ENCODE results near the gene IGFBP5. TPM values are rescaled to one million over a fixed set of nuclear protein-coding genes. Genes with fewer than 3 reads are reported as not detected.

Gene IGFBP5
- total and polyA plus RNA-seq, 2 donors: 6.6 to 134 TPM

DNA sequence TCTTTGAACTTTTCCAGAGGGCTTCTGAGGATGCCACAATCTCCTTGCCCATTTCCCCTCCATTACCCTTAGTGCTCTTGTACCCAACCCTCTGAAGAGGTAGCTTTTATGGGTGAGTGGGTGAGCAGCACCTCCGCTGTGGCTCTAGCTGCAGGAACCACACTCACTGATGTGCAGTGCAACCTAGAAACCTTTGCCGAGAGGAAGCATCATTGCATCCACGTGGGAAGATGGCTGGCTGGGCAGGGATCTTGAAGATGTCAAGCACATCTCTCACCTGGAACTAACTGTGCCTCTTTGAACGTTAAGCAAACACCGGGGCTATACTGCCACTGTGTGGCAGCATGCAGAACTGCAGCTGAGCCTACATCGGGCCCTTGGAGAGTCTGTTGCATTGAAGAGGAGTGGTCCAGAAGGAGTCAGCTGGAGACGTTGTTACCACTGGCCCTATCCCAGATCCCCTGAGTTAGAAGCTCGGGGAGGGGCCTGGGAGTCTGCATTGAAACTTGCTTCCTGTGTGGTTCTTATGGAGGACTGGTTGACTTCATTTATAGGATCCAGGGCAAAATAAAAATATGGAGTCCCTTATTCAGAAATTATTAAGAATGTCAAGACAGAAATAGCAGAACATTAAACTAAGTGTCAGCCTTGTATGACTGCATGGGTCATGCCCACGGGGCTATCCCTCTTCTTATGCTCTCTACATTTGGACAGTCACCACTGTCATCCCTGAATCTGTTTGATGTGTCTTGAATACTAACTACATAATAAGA is 28.7 kb downstream of the IGFBP5 start:
- Histone ChIP-seq H3K27me3 (ENCODE audit: control insufficient read depth in 2 of 2, insufficient read depth in 1 of 2, low read length in 1 of 2) (peaks cover 0 to 13% of the 10 kb centered on the region in 2 donors), H3K36me3 (ENCODE audit: control insufficient read depth in 2 of 2, insufficient read depth in 2 of 2, low read length in 1 of 2) (peaks cover 4 to 16% of the 10 kb centered on the region in 2 donors), H3K27ac (ENCODE audit: low read depth in 1 of 2, low read length in 1 of 2) (no peak overlapping the region), H3K4me1 (ENCODE audit: control insufficient read depth in 2 of 2, insufficient read depth in 2 of 2, low read length in 2 of 2) (peaks cover 0 to 16% of the 10 kb centered on the region in 2 donors), H3K4me3 (ENCODE audit: low read length in 2 of 2) (no peak overlapping the region), H3K9me3 (ENCODE audit: control insufficient read depth in 2 of 2, insufficient read depth in 1 of 2, low read length in 1 of 2) (no peaks in the 10 kb centered on the region)
- WGBS: 19% methylated on average over 9 of the region's 9 CpGs
- DNase-seq (ENCODE audit: low read depth in 6 of 9, low spot score in 9 of 9): peak; percentile 49 to 89 (median 77)

- Histone ChIP-seq H3K27ac (ENCODE audit: low read depth in 1 of 2, low read length in 1 of 2) (no peak overlapping the region), H3K4me1 (ENCODE audit: control insufficient read depth in 2 of 2, insufficient read depth in 2 of 2, low read length in 2 of 2) (peaks cover 0 to 16% of the 10 kb centered on the region in 2 donors), H3K27me3 (ENCODE audit: control insufficient read depth in 2 of 2, insufficient read depth in 1 of 2, low read length in 1 of 2) (peaks cover 0 to 8% of the 10 kb centered on the region in 2 donors), H3K36me3 (ENCODE audit: control insufficient read depth in 2 of 2, insufficient read depth in 2 of 2, low read length in 1 of 2) (peaks cover 5 to 21% of the 10 kb centered on the region in 2 donors), H3K9me3 (ENCODE audit: control insufficient read depth in 2 of 2, insufficient read depth in 1 of 2, low read length in 1 of 2) (no peaks in the 10 kb centered on the region), H3K4me3 (ENCODE audit: low read length in 2 of 2) (no peak overlapping the region)
- 79% methylated on average over 12 of the region's 12 CpGs for WGBS
- DNase-seq (ENCODE audit: low read depth in 6 of 9, low spot score in 9 of 9): no peak
Measured at GRCh38 chr2:216665717-216666116, 29.6 kb downstream of the IGFBP5 start.

- Histone ChIP-seq H3K36me3 (ENCODE audit: control insufficient read depth in 2 of 2, insufficient read depth in 2 of 2, low read length in 1 of 2) (peaks cover 5 to 23% of the 10 kb centered on the region in 2 donors), H3K9me3 (ENCODE audit: control insufficient read depth in 2 of 2, insufficient read depth in 1 of 2, low read length in 1 of 2) (no peaks in the 10 kb centered on the region), H3K27me3 (ENCODE audit: control insufficient read depth in 2 of 2, insufficient read depth in 1 of 2, low read length in 1 of 2) (peaks cover 0 to 5% of the 10 kb centered on the region in 2 donors), H3K4me3 (ENCODE audit: low read length in 2 of 2) (no peak overlapping the region), H3K27ac (ENCODE audit: low read depth in 1 of 2, low read length in 1 of 2) (peak overlapping the region; percentile 1 to 25), H3K4me1 (ENCODE audit: control insufficient read depth in 2 of 2, insufficient read depth in 2 of 2, low read length in 2 of 2) (peaks cover 0 to 16% of the 10 kb centered on the region in 2 donors)
- WGBS: 83% methylated on average over 7 of the region's 7 CpGs
- no peak for DNase-seq (ENCODE audit: low read depth in 6 of 9, low spot score in 9 of 9)
Measured at GRCh38 chr2:216665242-216665641, 30.1 kb downstream of the IGFBP5 start.

- Histone ChIP-seq H3K4me3 (ENCODE audit: low read length in 2 of 2) (no peak overlapping the region), H3K4me1 (ENCODE audit: control insufficient read depth in 2 of 2, insufficient read depth in 2 of 2, low read length in 2 of 2) (peaks cover 0 to 21% of the 10 kb centered on the region in 2 donors), H3K27me3 (ENCODE audit: control insufficient read depth in 2 of 2, insufficient read depth in 1 of 2, low read length in 1 of 2) (no peaks in the 10 kb centered on the region), H3K9me3 (ENCODE audit: control insufficient read depth in 2 of 2, insufficient read depth in 1 of 2, low read length in 1 of 2) (no peaks in the 10 kb centered on the region), H3K27ac (ENCODE audit: low read depth in 1 of 2, low read length in 1 of 2) (peak overlapping the region in 1 of 2 donors; percentile 1), H3K36me3 (ENCODE audit: control insufficient read depth in 2 of 2, insufficient read depth in 2 of 2, low read length in 1 of 2) (peaks cover 5 to 23% of the 10 kb centered on the region in 2 donors)
- WGBS: 65% methylated on average over 6 of the region's 6 CpGs
- no peak for DNase-seq (ENCODE audit: low read depth in 6 of 9, low spot score in 9 of 9)
Measured at GRCh38 chr2:216664593-216665034, 30.7 kb downstream of the IGFBP5 start.

- H3K36me3 ChIP-seq (ENCODE audit: control insufficient read depth in 2 of 2, insufficient read depth in 2 of 2, low read length in 1 of 2): peaks cover 5 to 25% of the 10 kb centered on the region in 2 donors
- H3K4me3 ChIP-seq (ENCODE audit: low read length in 2 of 2): no peak overlapping the region
- no peaks in the 10 kb centered on the region for H3K27me3 ChIP-seq (ENCODE audit: control insufficient read depth in 2 of 2, insufficient read depth in 1 of 2, low read length in 1 of 2)
- no peak overlapping the region for H3K27ac ChIP-seq (ENCODE audit: low read depth in 1 of 2, low read length in 1 of 2)
- WGBS: 92% methylated on average over 18 of the region's 18 CpGs
- no peak for DNase-seq (ENCODE audit: low read depth in 6 of 9, low spot score in 9 of 9)
- H3K4me1 ChIP-seq (ENCODE audit: control insufficient read depth in 2 of 2, insufficient read depth in 2 of 2, low read length in 2 of 2): peaks cover 0 to 22% of the 10 kb centered on the region in 2 donors
- H3K9me3 ChIP-seq (ENCODE audit: control insufficient read depth in 2 of 2, insufficient read depth in 1 of 2, low read length in 1 of 2): no peaks in the 10 kb centered on the region
Measured at GRCh38 chr2:216663846-216664245, 31.5 kb downstream of the IGFBP5 start.

DNA sequence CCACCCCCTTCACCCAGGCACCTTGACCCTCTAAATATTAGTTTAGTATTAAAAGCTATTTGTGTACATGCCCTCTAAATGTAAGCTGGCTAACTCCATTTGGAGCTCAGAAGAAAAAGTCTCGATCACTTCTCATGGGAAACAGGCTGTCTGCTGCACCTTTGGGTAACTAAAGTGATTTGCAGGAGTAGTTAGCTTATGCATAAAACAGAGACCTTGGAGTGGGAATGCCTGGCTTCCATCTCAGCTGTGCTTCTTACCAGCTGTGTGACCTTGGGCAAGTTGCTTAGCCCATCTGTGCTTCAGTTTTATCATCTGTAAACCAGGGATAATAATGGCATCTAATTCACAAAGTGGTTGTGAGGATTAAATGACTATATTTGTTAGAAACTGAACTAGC is 32.2 kb downstream of the IGFBP5 start:
- H3K27me3 ChIP-seq (ENCODE audit: control insufficient read depth in 2 of 2, insufficient read depth in 1 of 2, low read length in 1 of 2): no peaks in the 10 kb centered on the region
- no peak for DNase-seq (ENCODE audit: low read depth in 6 of 9, low spot score in 9 of 9)
- H3K4me3 ChIP-seq (ENCODE audit: low read length in 2 of 2): no peak overlapping the region
- no peak overlapping the region for H3K27ac ChIP-seq (ENCODE audit: low read depth in 1 of 2, low read length in 1 of 2)
- peaks cover 0 to 23% of the 10 kb centered on the region in 2 donors for H3K4me1 ChIP-seq (ENCODE audit: control insufficient read depth in 2 of 2, insufficient read depth in 2 of 2, low read length in 2 of 2)
- peaks cover 5 to 25% of the 10 kb centered on the region in 2 donors for H3K36me3 ChIP-seq (ENCODE audit: control insufficient read depth in 2 of 2, insufficient read depth in 2 of 2, low read length in 1 of 2)
- no peaks in the 10 kb centered on the region for H3K9me3 ChIP-seq (ENCODE audit: control insufficient read depth in 2 of 2, insufficient read depth in 1 of 2, low read length in 1 of 2)
- 97% methylated on average over 1 of the region's 1 CpG for WGBS

GRCh38 chr2:216661639-216662375 is 33.5 kb downstream of the IGFBP5 start:
- Histone ChIP-seq H3K4me1 (ENCODE audit: control insufficient read depth in 2 of 2, insufficient read depth in 2 of 2, low read length in 2 of 2) (peaks cover 0 to 31% of the 10 kb centered on the region in 2 donors), H3K4me3 (ENCODE audit: low read length in 2 of 2) (no peak overlapping the region), H3K36me3 (ENCODE audit: control insufficient read depth in 2 of 2, insufficient read depth in 2 of 2, low read length in 1 of 2) (peaks cover 5 to 27% of the 10 kb centered on the region in 2 donors), H3K27ac (ENCODE audit: low read depth in 1 of 2, low read length in 1 of 2) (no peak overlapping the region), H3K9me3 (ENCODE audit: control insufficient read depth in 2 of 2, insufficient read depth in 1 of 2, low read length in 1 of 2) (no peaks in the 10 kb centered on the region), H3K27me3 (ENCODE audit: control insufficient read depth in 2 of 2, insufficient read depth in 1 of 2, low read length in 1 of 2) (no peaks in the 10 kb centered on the region)
- WGBS: 92% methylated on average over 20 of the region's 20 CpGs
- DNase-seq (ENCODE audit: low read depth in 6 of 9, low spot score in 9 of 9): no peak

DNA sequence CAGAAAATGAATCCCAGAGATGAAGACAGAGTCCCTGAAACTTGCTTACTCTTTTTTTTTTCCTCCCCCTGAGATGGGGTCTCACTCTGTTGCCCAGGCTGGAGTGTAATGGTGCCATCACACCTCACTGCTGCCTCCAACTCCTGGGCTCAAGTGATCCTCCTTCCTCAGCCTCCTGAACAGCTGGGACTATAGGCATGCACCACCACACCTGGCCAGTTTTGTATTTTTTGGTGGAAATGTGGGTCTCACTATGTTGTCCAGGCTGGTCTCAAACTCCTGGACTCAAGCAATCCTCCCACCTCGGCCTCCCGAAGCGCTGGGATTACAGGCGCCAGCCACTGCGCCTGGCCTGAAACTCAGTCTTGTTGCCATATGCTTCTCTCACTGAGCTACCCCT is 34.3 kb downstream of the IGFBP5 start:
- no peaks in the 10 kb centered on the region for H3K27me3 ChIP-seq (ENCODE audit: control insufficient read depth in 2 of 2, insufficient read depth in 1 of 2, low read length in 1 of 2)
- peaks cover 5 to 27% of the 10 kb centered on the region in 2 donors for H3K36me3 ChIP-seq (ENCODE audit: control insufficient read depth in 2 of 2, insufficient read depth in 2 of 2, low read length in 1 of 2)
- H3K9me3 ChIP-seq (ENCODE audit: control insufficient read depth in 2 of 2, insufficient read depth in 1 of 2, low read length in 1 of 2): no peaks in the 10 kb centered on the region
- H3K27ac ChIP-seq (ENCODE audit: low read depth in 1 of 2, low read length in 1 of 2): no peak overlapping the region
- WGBS: 98% methylated on average over 5 of the region's 5 CpGs
- H3K4me1 ChIP-seq (ENCODE audit: control insufficient read depth in 2 of 2, insufficient read depth in 2 of 2, low read length in 2 of 2): peaks cover 0 to 32% of the 10 kb centered on the region in 2 donors
- H3K4me3 ChIP-seq (ENCODE audit: low read length in 2 of 2): no peak overlapping the region
- DNase-seq (ENCODE audit: low read depth in 6 of 9, low spot score in 9 of 9): no peak

DNA sequence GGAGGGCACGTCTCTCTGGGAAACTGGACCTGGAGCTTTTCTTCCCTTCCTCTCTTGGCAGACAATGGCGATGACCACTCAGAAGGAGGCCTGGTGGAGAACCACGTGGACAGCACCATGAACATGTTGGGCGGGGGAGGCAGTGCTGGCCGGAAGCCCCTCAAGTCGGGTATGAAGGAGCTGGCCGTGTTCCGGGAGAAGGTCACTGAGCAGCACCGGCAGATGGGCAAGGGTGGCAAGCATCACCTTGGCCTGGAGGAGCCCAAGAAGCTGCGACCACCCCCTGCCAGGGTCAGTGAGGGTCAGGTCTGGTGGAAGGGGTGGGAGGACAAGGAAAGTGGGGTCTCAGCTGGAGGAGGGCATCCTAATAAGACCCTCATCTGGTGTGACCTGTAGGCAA is 34.9 kb downstream of the IGFBP5 start:
- H3K4me1 ChIP-seq (ENCODE audit: control insufficient read depth in 2 of 2, insufficient read depth in 2 of 2, low read length in 2 of 2): peaks cover 0 to 30% of the 10 kb centered on the region in 2 donors
- DNase-seq (ENCODE audit: low read depth in 6 of 9, low spot score in 9 of 9): no peak
- H3K4me3 ChIP-seq (ENCODE audit: low read length in 2 of 2): no peak overlapping the region
- no peak overlapping the region for H3K27ac ChIP-seq (ENCODE audit: low read depth in 1 of 2, low read length in 1 of 2)
- no peaks in the 10 kb centered on the region for H3K9me3 ChIP-seq (ENCODE audit: control insufficient read depth in 2 of 2, insufficient read depth in 1 of 2, low read length in 1 of 2)
- H3K27me3 ChIP-seq (ENCODE audit: control insufficient read depth in 2 of 2, insufficient read depth in 1 of 2, low read length in 1 of 2): no peaks in the 10 kb centered on the region
- peaks cover 5 to 27% of the 10 kb centered on the region in 2 donors for H3K36me3 ChIP-seq (ENCODE audit: control insufficient read depth in 2 of 2, insufficient read depth in 2 of 2, low read length in 1 of 2)
- WGBS: 96% methylated on average over 10 of the region's 10 CpGs
